Measurements from ENCODE around the gene LDB1.

DNA sequence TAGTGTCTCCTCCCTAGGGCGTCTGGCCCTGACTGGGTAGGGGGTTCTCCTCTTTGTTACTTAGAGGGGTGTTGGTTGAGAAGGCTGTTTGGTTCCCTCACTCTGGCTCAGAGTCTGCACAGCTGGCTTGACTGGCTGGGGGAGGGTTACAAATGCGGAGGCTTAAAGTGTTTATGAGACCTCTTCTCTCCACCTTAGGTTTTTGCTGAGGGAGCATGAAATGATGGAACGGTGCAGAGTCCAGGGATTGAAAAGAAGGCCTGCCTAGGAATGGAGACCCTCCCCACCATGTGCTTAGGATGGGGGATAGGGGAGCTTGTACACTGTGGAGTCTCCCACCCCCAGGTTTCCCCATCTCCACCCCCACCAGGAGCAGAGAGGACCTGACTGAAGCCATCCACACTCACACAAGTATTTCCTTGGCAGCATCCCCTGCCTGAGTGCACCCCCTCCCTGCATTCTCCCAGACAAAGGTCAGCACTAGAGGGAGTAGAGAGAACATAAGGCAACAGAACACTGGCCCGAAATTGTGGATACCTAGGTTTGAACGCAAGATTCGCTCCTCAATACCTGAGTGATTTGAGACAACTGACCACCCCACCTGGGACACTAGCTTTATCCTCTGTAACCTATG is 1.7 kb upstream of the LDB1 start:
- TF ChIP-seq, protein P1, sequence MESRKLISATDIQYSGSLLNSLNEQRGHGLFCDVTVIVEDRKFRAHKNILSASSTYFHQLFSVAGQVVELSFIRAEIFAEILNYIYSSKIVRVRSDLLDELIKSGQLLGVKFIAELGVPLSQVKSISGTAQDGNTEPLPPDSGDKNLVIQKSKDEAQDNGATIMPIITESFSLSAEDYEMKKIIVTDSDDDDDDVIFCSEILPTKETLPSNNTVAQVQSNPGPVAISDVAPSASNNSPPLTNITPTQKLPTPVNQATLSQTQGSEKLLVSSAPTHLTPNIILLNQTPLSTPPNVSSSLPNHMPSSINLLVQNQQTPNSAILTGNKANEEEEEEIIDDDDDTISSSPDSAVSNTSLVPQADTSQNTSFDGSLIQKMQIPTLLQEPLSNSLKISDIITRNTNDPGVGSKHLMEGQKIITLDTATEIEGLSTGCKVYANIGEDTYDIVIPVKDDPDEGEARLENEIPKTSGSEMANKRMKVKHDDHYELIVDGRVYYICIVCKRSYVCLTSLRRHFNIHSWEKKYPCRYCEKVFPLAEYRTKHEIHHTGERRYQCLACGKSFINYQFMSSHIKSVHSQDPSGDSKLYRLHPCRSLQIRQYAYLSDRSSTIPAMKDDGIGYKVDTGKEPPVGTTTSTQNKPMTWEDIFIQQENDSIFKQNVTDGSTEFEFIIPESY (IDR thresholded peaks at IDR 0.05) = no peak
- TF ChIP-seq, protein P2, sequence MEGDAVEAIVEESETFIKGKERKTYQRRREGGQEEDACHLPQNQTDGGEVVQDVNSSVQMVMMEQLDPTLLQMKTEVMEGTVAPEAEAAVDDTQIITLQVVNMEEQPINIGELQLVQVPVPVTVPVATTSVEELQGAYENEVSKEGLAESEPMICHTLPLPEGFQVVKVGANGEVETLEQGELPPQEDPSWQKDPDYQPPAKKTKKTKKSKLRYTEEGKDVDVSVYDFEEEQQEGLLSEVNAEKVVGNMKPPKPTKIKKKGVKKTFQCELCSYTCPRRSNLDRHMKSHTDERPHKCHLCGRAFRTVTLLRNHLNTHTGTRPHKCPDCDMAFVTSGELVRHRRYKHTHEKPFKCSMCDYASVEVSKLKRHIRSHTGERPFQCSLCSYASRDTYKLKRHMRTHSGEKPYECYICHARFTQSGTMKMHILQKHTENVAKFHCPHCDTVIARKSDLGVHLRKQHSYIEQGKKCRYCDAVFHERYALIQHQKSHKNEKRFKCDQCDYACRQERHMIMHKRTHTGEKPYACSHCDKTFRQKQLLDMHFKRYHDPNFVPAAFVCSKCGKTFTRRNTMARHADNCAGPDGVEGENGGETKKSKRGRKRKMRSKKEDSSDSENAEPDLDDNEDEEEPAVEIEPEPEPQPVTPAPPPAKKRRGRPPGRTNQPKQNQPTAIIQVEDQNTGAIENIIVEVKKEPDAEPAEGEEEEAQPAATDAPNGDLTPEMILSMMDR (IDR thresholded peaks at IDR 0.05 in 2 of 3, conservative IDR thresholded peaks at IDR 0.05 in 1 of 3; ENCODE audit: control insufficient read depth in 2 of 3, extremely low read depth in 1 of 3, insufficient read depth in 1 of 3, low read depth in 3 of 3, low read length in 3 of 3) = no peak
- TF ChIP-seq EZH2 (IDR thresholded peaks at IDR 0.05; ENCODE audit: borderline replicate concordance, control insufficient read depth, low read depth, low read length) = no peak
- no peak for TF ChIP-seq CHD1 (IDR thresholded peaks at IDR 0.05; ENCODE audit: low read depth, low read length)
- no peak for TF ChIP-seq DPF2 (IDR thresholded peaks at IDR 0.05)
- TF ChIP-seq CREM (IDR thresholded peaks at IDR 0.05; ENCODE audit: low read depth) = no peak
- no peak for TF ChIP-seq POLR2A (IDR thresholded peaks at IDR 0.05; ENCODE audit: low read depth, low read length)
- no peak for TF ChIP-seq ZNF622 (IDR thresholded peaks at IDR 0.05)
- TF ChIP-seq, protein P3, sequence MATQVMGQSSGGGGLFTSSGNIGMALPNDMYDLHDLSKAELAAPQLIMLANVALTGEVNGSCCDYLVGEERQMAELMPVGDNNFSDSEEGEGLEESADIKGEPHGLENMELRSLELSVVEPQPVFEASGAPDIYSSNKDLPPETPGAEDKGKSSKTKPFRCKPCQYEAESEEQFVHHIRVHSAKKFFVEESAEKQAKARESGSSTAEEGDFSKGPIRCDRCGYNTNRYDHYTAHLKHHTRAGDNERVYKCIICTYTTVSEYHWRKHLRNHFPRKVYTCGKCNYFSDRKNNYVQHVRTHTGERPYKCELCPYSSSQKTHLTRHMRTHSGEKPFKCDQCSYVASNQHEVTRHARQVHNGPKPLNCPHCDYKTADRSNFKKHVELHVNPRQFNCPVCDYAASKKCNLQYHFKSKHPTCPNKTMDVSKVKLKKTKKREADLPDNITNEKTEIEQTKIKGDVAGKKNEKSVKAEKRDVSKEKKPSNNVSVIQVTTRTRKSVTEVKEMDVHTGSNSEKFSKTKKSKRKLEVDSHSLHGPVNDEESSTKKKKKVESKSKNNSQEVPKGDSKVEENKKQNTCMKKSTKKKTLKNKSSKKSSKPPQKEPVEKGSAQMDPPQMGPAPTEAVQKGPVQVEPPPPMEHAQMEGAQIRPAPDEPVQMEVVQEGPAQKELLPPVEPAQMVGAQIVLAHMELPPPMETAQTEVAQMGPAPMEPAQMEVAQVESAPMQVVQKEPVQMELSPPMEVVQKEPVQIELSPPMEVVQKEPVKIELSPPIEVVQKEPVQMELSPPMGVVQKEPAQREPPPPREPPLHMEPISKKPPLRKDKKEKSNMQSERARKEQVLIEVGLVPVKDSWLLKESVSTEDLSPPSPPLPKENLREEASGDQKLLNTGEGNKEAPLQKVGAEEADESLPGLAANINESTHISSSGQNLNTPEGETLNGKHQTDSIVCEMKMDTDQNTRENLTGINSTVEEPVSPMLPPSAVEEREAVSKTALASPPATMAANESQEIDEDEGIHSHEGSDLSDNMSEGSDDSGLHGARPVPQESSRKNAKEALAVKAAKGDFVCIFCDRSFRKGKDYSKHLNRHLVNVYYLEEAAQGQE (IDR thresholded peaks at IDR 0.05; ENCODE audit: low read depth, low read length) = no peak

Measured in GM12878 (cell line).